Neuronal stem cell (in vitro differentiated cells): Measurements from ENCODE around the gene FSTL4.
A peak's percentile ranks its signal among the peaks of the same experiment; 100 is the strongest.

Experiments used
- DNase-seq: peaks from one replicate; pipeline ENCODE4 v3.0.0-alpha.2; 2013; ENCODE audit warnings: low spot score
- H2AFZ ChIP-seq: one replicate; pipeline ENCODE4 v1.6.1; 2013; ENCODE audit warnings: mild to moderate bottlenecking, low read length, inconsistent platforms
- H2AK5ac ChIP-seq: 2 replicates; pipeline ENCODE4 v1.6.1; 2013; ENCODE audit warnings: low read depth, mild to moderate bottlenecking, inconsistent platforms, low read length, moderate library complexity, mixed read lengths
- H2BK120ac ChIP-seq: 2 replicates; pipeline ENCODE4 v1.6.1; 2013; ENCODE audit warnings: low read depth, mild to moderate bottlenecking, inconsistent platforms, low read length, moderate library complexity, mixed read lengths
- H2BK12ac ChIP-seq: one replicate; pipeline ENCODE4 v1.6.1; 2013; ENCODE audit warnings: low read length, inconsistent platforms
- H2BK15ac ChIP-seq: 2 replicates; pipeline ENCODE4 v1.6.1; 2013; ENCODE audit warnings: mild to moderate bottlenecking, low read length, inconsistent platforms, mixed read lengths
- H2BK5ac ChIP-seq: one replicate; pipeline ENCODE4 v1.6.1; 2013; ENCODE audit warnings: inconsistent platforms, mild to moderate bottlenecking, low read length, moderate library complexity
- H3K14ac ChIP-seq: one replicate; pipeline ENCODE4 v1.6.1; 2013; ENCODE audit warnings: low read length, inconsistent platforms
- H3K18ac ChIP-seq: 2 replicates; pipeline ENCODE4 v1.6.1; 2013; ENCODE audit warnings: low read length, inconsistent platforms
- H3K23ac ChIP-seq: 2 replicates; pipeline ENCODE4 v1.6.1; 2013; ENCODE audit warnings: low read depth, mild to moderate bottlenecking, mixed read lengths, low read length, inconsistent platforms; ENCODE audit not compliant: poor library complexity
- H3K27ac ChIP-seq: replicated peaks from 3 replicates; pipeline ENCODE4 v1.5.1; 2013; ENCODE audit warnings: low read length, inconsistent platforms
- H3K27me3 ChIP-seq, 3 experiments: 2 replicates each; pipeline ENCODE4 v1.6.1; 2013; ENCODE audit warnings: low read length in 3 of 3, mild to moderate bottlenecking in 2 of 3, inconsistent platforms in 1 of 3, low read depth in 1 of 3, mixed read lengths in 1 of 3, moderate library complexity in 1 of 3; ENCODE audit not compliant: control insufficient read depth in 3 of 3, insufficient read depth in 3 of 3
- H3K36me3 ChIP-seq, 2 donors: replicated peaks in 1 of 2; 2 replicates each; pipeline ENCODE4 v1.6.1; 2013; ENCODE audit warnings: low read length in 2 of 2; ENCODE audit not compliant: control insufficient read depth in 2 of 2, insufficient read depth in 2 of 2
- H3K4ac ChIP-seq: 2 replicates; pipeline ENCODE4 v1.6.1; 2013; ENCODE audit warnings: inconsistent platforms, mild to moderate bottlenecking, low read length, moderate library complexity
- H3K4me1 ChIP-seq, 2 donors: 1 replicate in 1 of 2; 2 replicates in 1 of 2; pipeline ENCODE4 v1.6.1; 2013; ENCODE audit warnings: low read length in 2 of 2, low read depth in 1 of 2; ENCODE audit not compliant: control insufficient read depth in 2 of 2, insufficient read depth in 1 of 2
- H3K4me2 ChIP-seq: one replicate; pipeline ENCODE4 v1.6.1; 2013; ENCODE audit warnings: mild to moderate bottlenecking, low read length, inconsistent platforms; ENCODE audit not compliant: insufficient read depth, poor library complexity, severe bottlenecking
- H3K4me3 ChIP-seq, 2 donors: 2 replicates each; pipeline ENCODE4 v1.5.1; 2013; ENCODE audit warnings: low read length in 2 of 2, mild to moderate bottlenecking in 2 of 2, inconsistent platforms in 1 of 2, moderate library complexity in 1 of 2
- H3K79me1 ChIP-seq: one replicate; pipeline ENCODE4 v1.6.1; 2013; ENCODE audit warnings: low read depth, mild to moderate bottlenecking, inconsistent platforms, low read length, moderate library complexity
- H3K9ac ChIP-seq: one replicate; pipeline ENCODE4 v1.6.1; 2013; ENCODE audit warnings: mild to moderate bottlenecking, low read depth, low read length, inconsistent platforms; ENCODE audit not compliant: poor library complexity
- H3K9me3 ChIP-seq, 2 donors: replicated peaks in 1 of 2; 2 replicates each; pipeline versions ENCODE3 to v1.6.1; 2013; ENCODE audit warnings: low read length in 2 of 2, mild to moderate bottlenecking in 2 of 2, inconsistent platforms in 1 of 2, low read depth in 1 of 2, mixed read lengths in 1 of 2, moderate library complexity in 1 of 2; ENCODE audit not compliant: control insufficient read depth in 2 of 2, insufficient read depth in 1 of 2
- H4K8ac ChIP-seq: one replicate; pipeline ENCODE4 v1.6.1; 2013; ENCODE audit warnings: low read depth, mild to moderate bottlenecking, inconsistent platforms, low read length, moderate library complexity
- H4K91ac ChIP-seq: one replicate; pipeline ENCODE4 v1.6.1; 2013; ENCODE audit warnings: low read length, low read depth, mild to moderate bottlenecking, inconsistent platforms; ENCODE audit not compliant: poor library complexity
- WGBS, 2 donors: extraction: QIAGEN DNeasy Blood & Tissue Kit; methylation state at CpG; one replicate each; pipeline ENCODE4 v1.1.7; 2013; ENCODE audit warnings: missing lambda C conversion rate in 2 of 2, mixed read lengths in 1 of 2; ENCODE audit not compliant: insufficient read length in 2 of 2, insufficient replicate concordance in 1 of 2; ENCODE audit errors: extremely low coverage in 2 of 2; 5-methylcytosine and 5-hydroxymethylcytosine counted together

The FSTL4 gene

DNA sequence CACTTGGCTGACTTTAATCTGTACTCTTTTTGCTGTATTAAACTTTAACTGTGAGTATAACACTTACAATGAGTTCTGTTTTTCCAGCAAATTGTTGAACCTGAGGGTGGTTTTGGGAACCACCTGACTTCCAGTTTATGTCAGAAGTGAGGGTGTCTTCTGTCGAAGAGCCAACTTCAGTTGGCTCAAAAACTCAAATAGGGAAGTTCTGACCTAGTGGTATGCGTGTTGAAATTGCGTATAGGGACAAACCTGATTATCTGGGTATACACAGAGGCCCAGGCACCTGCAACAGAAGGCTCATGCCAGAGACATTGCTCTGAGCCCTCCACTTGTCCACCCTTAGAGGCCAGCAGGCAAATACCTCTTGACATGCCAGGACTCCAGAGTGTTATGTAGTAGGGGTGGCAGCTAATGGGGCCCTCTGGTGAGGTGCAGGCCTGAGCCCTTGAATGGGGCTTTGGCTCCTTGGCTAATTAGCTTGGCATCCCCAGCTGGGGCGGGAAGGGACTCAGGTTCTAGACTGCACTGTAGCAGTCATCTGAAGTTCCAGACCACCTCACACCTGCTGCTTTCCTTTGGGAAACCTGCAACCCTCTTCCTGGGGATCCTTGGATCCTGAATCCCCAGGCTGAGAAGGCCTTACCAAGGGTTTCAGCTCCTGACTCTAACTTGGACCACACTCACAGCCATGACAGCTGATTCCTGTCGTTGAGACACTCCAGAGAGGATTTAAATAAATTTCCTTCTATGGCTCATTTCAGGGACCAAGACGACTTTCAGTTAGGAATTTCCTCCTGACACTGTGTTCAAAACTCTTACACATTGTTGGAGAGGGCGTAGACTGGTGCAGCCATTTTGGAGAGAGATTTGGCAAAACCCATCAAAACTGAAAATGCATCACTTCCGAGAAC is 370.9 kb downstream of the FSTL4 start:
- Histone ChIP-seq H3K27me3 (no peaks in the 10 kb centered on the region), H3K9ac (no peak overlapping the region), H3K14ac (no peak overlapping the region), H3K23ac (no peak overlapping the region), H3K18ac (no peak overlapping the region), H2AK5ac (no peak overlapping the region), H2AFZ (no peak overlapping the region), H3K9me3 (no peaks in the 10 kb centered on the region), H3K4me3 (no peak overlapping the region), H3K27ac (no peak overlapping the region), H4K91ac (no peak overlapping the region), H3K36me3 (no peaks in the 10 kb centered on the region), H3K4me1 (peaks cover 5 to 9% of the 10 kb centered on the region in 2 donors), H2BK5ac (no peak overlapping the region), H3K4ac (no peak overlapping the region), H3K4me2 (no peak overlapping the region), H2BK120ac (no peak overlapping the region), H3K79me1 (no peaks in the 10 kb centered on the region), H2BK15ac (no peak overlapping the region), H2BK12ac (no peak overlapping the region), H4K8ac (no peak overlapping the region)
- no CpG with 5 or more reads among the region's 8 CpGs for WGBS, 2 donors
- DNase-seq: no peak

DNA sequence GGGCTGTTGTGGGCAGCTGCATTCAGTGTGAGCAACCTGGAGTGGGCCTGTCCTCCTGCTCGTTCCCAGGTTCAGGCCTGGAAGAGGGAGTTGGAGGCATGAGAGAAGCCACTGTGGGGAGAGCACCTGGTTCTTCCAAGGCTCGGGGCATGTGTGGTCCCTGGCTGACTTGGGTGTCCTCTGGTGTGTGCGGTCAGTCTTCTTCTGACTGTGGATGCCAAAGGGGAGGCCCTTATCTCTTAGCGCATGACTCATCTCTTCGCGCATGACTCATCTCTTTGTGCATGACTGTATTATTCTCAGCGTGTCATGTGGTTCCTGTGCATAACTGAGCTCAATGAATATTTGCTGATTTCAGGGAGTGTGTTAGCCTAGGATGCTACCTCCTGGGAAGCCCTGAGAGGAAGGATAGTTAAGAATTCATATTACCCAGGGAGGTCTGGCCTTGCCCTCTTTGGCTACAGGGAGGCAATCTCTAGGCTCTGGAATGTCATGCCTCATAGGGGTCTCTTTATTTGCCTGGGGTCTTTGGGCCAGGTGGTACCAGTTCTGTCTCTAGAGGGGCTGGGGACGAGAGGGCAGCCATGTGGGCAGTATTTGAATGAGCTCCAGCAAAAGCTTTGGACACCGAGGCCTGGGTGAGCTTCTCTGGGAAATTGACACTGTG is 371.8 kb downstream of the FSTL4 start:
- Histone ChIP-seq H3K18ac (no peak overlapping the region), H3K4me1 (peaks cover 5% of the 10 kb centered on the region in 2 donors), H4K91ac (no peak overlapping the region), H3K79me1 (no peaks in the 10 kb centered on the region), H2BK5ac (no peak overlapping the region), H3K9me3 (no peaks in the 10 kb centered on the region), H3K4me3 (no peak overlapping the region), H2BK12ac (no peak overlapping the region), H2BK120ac (no peak overlapping the region), H3K23ac (no peak overlapping the region), H2AFZ (peak overlapping the region; percentile 24), H2BK15ac (no peak overlapping the region), H3K27ac (no peak overlapping the region), H2AK5ac (no peak overlapping the region), H3K4me2 (no peak overlapping the region), H4K8ac (no peak overlapping the region), H3K4ac (no peak overlapping the region), H3K9ac (no peak overlapping the region), H3K14ac (no peak overlapping the region), H3K27me3 (no peaks in the 10 kb centered on the region), H3K36me3 (no peaks in the 10 kb centered on the region)
- no peak for DNase-seq
- WGBS, 2 donors: no CpG with 5 or more reads among the region's 9 CpGs

DNA sequence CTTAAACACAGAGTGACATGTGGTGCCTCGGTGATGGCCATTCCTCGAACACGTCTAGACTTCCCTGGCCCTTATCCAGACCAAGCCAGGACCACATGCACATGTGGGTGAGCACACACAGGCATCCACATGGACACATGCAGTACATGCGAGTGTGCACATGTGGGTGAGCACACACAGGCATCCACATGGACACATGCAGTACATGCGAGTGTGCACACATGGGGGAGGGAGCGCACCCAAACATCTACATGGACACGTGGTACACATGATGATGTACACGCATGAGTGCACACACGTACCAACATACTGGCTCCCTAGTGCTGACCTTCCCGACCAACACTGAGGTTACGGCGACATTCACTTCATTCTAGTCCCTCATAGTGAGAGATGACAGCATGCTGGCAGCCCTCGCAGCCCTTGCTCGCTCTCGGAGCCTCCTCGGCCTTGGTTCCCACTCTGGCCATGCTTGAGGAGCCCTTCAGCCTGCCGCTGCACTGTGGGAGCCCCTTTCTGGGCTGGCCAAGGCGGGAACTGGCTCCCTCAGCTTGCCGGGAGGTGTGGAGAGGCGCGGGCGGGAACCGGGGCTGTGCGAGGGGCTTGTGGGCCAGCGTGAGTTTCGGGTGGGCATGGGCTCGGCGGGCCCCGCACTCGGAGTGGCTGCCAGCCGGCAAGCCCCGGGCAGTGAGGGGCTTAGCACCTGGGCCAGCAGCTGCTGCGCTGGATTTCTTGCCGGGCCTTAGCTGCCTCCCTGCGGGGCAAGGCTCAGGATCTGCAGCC is 373.7 kb downstream of the FSTL4 start:
- H3K14ac ChIP-seq: no peak overlapping the region
- no peak overlapping the region for H2BK15ac ChIP-seq
- no peak overlapping the region for H2AFZ ChIP-seq
- H3K4me1 ChIP-seq: peaks cover 3 to 5% of the 10 kb centered on the region in 2 donors
- H3K4me3 ChIP-seq: peak overlapping the region in 1 of 2 donors; percentile 50
- no peak overlapping the region for H4K91ac ChIP-seq
- H4K8ac ChIP-seq: no peak overlapping the region
- H3K27ac ChIP-seq: no peak overlapping the region
- no peak overlapping the region for H3K23ac ChIP-seq
- no CpG with 5 or more reads among the region's 35 CpGs for WGBS, 2 donors
- H2BK5ac ChIP-seq: no peak overlapping the region
- H3K36me3 ChIP-seq: no peaks in the 10 kb centered on the region
- no peaks in the 10 kb centered on the region for H3K79me1 ChIP-seq
- H3K4me2 ChIP-seq: no peak overlapping the region
- no peak overlapping the region for H2AK5ac ChIP-seq
- H3K9ac ChIP-seq: peak overlapping the region; percentile 3
- H3K27me3 ChIP-seq: no peaks in the 10 kb centered on the region
- H2BK120ac ChIP-seq: no peak overlapping the region
- no peaks in the 10 kb centered on the region for H3K9me3 ChIP-seq
- H3K18ac ChIP-seq: peak overlapping the region; percentile 20
- H3K4ac ChIP-seq: no peak overlapping the region
- H2BK12ac ChIP-seq: no peak overlapping the region
- no peak for DNase-seq
